Measurements from ENCODE around the gene HAGHL. TPM values are rescaled to one million over a fixed set of nuclear protein-coding genes. Genes with fewer than 3 reads are reported as not detected.
"Not testable (repeated sequence)": the region's sequence is repeated elsewhere in the genome, so short reads cannot be mapped to it uniquely, and the experiment has no call there.

Gene HAGHL
- polyA plus RNA-seq, 4 donors, result 1.9 to 7.7 (median 7.3) TPM

DNA sequence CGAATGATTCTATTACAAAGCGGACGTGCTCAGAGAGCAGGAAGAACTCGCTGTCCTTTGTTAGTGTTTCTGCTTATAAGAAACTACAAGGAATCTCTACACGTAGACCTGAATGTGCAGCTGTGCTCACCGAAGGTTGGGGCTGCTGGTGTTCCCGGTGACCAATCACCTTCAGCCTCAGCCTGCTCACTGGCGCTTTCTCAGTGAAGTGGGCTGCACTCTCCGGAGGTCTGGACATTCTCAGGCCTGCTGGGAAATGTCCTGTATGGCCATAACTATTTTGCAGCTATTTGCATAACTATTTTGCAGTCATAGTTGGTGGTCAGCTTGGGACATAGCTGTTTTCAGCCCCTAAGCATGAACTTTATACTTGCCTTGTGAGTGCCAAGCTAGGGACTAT, 23.6 kb downstream of the HAGHL start:
- DNase-seq (ENCODE audit: low read depth in 4 of 4, low spot score in 2 of 4), result no peak

DNA sequence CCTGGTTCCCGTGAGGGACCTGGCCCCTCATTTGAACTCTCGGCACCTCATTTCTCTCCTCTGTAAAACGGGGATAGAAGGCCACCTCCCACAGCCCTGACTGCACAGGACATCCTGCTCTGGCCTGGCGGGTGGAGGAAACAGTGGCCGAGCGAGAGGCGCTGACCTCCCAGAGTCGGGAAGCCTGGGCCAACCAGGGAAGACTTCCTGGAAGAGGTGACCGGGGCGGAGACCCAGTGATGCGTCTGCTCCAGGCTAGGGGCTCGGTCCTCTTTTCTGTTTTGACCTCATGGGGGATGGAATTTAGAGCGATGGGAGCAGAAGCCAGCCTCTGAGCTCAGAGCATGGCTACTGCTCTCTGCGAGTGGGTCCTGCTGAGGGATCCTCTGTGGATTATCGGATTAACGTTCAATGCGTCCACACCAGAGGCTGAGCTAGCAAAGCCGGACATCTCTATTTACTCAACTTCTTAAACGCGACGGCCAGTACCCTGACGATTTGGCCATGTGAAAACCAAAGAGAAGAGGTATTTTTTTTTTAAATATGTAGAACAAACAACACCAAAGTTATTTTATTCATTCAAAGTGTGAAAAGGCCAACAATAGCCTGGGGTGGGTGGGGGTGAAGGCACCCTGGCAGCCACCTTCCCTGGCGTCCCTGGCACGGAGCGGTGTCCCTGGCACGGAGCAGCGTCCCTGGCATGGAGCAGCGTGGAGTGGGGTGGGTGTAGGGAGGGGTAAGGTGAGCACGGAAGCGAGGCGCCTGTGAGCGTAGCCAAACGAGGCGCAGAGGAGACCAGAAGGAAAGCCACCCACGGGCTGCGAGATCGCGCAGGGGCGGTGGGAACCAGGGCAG, 24.5 kb downstream of the HAGHL start:
- no peak for DNase-seq (ENCODE audit: low read depth in 4 of 4, low spot score in 2 of 4)

DNA sequence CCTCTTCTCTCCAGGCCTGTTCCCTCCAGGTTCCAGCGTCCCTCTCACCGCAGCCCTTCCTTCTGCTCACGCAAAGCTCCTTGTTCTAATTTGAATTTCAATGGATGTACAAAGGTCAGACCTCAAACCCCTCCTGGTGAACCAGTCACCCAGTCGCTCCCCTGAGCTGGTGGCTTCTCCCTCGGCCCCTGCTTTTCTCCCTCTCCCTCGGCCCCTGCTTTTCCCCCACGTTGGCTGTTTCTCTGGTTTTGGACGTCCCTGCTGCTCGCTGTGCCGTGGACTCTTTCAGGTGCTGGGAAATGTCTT, 25.1 kb downstream of the HAGHL start:
- no peak for DNase-seq (ENCODE audit: low read depth in 4 of 4, low spot score in 2 of 4)

DNA sequence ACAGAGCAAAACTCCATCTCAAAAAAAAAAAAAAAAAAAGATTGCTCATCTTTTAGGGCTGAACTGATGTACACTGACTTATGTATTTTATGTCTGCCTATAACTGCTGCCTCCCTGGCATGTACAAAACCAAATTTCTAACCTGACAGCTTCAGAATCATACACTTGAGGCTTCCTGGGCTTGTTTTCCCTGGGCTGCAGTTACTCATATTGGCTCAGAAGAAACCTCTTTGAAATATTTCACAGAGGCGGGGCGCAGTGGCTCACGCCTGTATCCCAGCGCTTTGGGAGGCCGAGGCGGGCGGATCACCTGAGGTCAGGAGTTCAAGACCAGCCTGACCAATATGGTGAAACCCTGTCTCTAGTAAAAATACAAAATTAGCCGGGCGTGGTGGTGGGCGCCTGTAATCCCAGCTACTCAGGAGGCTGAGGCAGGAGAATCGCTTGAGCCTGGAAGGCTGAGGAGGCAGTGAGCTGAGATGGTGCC, 27.3 kb downstream of the HAGHL start:
- DNase-seq (ENCODE audit: low read depth in 4 of 4, low spot score in 2 of 4), result not testable (repeated sequence)

DNA sequence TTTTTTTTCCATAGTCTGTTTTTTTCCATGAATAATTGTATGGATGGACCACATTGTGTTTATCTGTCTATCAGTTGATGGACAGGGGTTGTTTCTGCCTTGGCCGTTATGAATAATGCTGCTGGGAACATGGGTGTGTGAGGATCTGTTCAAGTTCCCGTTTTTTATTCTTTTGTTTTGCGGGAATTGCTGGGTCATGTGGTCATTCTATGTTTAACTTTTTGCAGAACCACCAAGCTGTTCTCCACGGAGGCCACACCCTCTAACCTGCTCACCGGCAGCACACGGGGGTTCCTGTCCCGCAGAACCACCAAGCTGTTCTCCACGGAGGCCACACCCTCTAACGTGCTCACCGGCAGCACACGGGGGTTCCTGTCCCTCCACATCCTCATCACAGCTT, 27.8 kb downstream of the HAGHL start:
- DNase-seq (ENCODE audit: low read depth in 4 of 4, low spot score in 2 of 4), result no peak

DNA sequence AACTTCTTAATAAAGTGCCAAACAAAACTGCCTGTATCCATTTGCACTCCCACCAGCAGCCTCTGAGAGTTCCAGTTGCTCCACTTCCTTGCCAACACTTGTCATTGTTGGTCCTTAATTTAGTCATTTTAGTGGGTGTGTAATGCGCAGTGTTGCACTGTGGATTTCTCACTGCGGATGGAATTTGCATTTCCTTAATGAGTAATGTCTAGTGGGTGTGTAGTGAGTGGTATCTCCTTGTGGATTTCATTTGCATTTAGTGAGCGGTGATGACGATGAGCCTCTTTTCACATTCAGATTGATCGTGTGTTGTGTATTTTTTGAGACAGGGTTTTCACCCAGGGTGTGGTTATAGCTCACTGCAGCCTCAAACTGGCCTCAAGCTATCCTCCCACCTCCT, 29.5 kb downstream of the HAGHL start:
- DNase-seq (ENCODE audit: low read depth in 4 of 4, low spot score in 2 of 4), result no peak

DNA sequence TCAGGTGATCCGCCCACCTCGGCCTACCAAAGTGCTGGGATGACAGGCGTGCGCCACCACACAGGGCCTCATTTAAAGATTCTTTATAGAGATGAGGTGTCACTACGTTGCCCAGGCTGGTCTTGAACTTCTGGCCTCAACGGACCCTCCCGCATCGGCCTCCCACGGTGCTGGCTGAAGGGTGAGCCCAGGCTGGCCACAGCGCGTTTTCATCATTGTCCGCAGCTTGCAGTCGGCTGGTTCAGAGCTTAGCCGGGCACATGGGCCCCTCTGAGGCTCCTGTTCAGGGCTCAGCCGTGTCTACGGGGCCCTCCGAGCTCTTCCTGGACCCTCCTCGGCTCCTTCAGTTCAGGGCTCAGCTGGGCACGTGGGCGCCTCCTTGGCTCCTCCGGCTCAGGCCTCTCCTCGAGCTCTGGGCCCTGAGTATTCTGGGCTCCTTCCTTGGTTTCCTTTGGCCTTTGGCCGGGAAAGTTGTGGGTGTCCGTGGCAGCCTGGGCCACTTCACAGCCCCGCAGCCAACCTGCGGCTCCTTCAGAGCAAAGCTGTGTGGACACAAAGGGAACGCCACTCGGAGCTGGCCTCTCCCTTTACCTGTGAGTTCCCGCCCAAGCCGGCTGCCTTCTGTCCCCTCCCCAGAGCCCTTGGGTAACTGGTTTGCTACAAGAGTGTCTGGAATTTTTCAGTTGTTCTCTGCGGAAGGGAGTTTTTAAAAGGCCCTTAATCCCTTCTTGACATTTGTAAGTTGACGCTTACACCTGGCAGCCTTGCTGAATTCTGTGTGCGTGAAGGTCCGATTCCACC, 32.4 kb downstream of the HAGHL start:
- DNase-seq (ENCODE audit: low read depth in 4 of 4, low spot score in 2 of 4), result no peak

DNA sequence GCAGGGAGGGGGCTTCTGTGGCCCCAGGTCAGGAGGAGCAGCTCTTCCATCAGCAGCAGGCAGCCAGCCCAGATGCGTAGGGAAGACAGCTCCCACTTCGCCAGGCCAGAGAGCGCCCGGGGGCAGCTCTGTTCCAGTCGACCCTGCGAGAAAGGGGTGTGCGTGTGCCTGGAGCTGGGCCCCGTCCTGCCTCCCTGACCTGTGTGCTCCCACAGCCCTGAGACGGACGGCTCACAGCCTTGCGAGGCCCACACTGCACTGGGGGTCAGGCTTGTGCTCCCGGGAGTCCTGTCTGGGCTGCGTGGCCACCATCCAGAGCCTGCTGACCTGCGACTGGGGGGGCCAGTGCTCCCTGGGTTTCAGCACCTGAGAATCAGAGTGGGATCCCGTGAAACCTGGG, 33.2 kb downstream of the HAGHL start:
- no peak for DNase-seq (ENCODE audit: low read depth in 4 of 4, low spot score in 2 of 4)

DNA sequence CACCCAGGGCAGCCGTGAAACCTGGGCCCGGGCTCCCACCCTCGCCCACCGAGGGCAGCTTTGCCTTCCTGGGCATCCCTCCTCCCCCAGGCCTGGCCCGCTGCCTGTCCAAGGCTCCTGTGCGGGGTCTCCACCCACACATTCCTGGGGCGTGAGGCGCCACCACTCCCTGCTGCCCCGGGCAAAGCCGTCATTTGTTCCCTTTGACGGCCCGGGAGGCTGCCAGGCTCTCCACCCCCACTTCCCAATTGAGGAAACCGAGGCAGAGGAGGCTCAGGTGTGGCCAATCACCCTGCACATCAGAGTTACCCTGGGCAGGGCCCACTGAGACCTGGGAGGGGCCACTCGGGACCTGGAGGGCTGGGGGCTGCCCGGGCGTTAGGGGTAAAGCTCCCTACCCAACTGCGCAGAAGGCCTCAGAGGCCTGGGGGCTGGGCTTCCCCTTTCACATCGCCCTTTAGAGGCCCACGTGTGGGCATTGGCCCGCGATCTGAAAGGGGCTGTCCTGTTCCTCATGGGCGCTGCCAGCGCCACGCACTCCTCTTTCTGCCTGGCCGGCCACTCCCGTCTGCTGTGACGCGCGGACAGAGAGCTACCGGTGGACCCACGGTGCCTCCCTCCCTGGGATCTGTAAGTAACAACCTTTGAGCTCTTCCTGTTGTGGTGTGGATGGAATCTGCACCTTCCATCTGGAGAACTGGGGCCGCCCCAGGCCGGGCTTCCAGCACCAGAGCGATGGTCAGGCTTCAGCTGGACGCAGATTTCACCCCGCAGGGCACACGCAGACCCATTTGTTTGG, 33.8 kb downstream of the HAGHL start, which contains the start of gene MSLN:
TSS of gene MSLN (plus strand) at position 190 of the 799 bp plus-strand sequence. CDS start 1,947 bp downstream, outside the sequence.
- DNase-seq (ENCODE audit: low read depth in 4 of 4, low spot score in 2 of 4), result no peak

DNA sequence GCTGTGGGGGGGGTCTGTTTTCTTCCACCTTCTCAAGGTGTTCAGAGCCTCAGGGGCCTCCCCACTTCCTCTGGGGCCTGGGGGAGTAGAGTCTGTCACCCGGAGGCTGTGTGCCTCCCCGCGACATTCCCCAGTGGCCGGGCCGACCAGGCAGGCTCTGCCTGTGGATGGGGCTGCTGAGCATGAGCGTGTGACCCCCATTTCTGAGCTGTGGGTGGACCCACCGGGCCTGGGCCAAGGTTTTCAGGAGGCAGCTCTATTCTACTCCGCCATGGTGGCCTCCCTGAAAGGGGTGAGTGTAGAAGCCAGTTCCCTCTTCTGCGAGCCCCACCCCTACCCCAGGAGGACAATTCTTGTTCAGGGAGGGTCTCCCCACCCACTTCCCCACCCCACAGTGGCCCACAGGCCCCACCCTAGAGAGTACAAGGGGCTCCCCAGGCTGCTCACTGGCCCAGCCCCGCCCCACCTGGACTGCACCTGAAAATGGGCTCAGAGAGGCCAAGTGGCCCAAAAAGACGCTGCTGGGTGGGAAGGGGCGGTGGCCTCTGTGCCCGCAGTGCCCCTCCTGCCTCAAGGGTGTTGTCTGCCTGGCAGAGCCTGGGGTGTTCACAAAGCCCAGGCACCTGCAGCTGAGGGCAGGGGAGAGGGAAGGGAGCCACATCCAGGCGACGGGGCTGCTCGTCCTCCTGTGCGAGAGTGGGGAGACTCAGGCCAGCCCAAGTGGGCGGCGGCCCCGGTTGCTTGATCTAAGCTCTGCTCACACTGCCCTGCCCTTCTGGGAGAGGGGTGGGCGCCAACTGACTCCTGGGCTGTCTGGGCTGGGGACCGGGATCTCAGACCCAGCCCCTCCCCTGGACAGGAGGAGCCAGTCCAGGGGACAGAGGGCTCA, 35.0 kb downstream of the HAGHL start:
- no peak for DNase-seq (ENCODE audit: low read depth in 4 of 4, low spot score in 2 of 4)

DNA sequence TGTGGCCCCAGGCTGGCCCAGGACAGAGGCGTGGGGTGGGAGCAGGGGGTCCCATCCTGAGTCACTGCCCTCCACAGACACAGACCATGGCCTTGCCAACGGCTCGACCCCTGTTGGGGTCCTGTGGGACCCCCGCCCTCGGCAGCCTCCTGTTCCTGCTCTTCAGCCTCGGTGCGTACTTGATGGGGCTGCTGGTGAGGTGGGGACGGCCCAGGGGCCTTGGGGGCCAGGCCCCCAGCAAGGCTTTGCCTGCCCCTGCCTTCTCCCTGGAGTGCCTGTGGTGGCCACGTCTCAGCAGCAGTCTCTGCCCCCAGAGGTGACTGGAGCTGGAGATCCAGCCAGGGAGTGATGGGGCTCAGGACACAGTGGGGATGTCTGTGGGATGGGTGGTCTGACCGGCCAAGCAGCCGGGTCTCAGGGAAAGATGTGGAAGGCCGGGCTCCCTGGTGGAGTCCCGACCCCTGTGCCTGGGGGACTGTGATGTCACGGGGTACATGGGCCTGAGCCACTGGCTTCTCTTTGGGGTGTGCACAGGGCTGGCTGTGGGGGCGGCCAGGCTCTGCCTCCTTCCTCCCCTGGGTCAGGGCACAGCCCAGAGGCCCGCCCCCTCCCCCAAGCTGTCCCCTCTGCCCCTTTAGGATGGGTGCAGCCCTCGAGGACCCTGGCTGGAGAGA, 35.8 kb downstream of the HAGHL start:
- no peak for DNase-seq (ENCODE audit: low read depth in 4 of 4, low spot score in 2 of 4)

DNA sequence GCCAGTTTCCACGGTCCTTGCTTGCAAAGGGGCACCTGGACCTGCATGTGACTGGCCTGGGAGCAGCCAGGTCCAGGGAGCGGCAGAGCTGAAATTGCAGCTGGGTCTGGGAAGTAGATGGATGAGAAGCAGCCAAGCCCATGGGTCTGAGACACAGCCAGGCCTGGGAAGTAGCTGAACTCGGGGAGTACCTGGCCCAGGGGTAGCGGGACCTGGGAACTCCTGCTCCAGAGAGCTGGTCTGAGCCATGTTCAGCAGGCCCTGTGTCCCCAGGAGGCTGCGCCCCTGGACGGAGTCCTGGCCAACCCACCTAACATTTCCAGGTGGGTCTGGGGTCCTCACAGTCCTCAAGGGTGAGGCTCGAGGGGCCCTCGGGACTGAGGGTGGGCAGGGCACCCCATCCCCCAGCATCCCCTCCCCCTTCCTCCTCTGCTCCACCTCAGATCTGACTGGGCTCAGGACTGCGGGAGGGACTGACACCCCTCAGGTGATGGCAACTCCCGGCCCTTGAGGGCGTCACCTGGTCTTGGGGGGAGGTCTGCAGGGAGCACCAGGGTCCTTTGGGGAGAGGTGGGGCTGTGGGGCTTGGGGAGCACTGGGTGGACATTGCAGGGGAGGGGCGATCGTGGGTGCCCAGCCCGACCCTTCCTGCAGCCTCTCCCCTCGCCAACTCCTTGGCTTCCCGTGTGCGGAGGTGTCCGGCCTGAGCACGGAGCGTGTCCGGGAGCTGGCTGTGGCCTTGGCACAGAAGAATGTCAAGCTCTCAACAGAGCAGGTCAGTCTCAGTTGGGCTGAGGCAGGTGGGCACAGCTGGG, 36.7 kb downstream of the HAGHL start:
- no peak for DNase-seq (ENCODE audit: low read depth in 4 of 4, low spot score in 2 of 4)

DNA sequence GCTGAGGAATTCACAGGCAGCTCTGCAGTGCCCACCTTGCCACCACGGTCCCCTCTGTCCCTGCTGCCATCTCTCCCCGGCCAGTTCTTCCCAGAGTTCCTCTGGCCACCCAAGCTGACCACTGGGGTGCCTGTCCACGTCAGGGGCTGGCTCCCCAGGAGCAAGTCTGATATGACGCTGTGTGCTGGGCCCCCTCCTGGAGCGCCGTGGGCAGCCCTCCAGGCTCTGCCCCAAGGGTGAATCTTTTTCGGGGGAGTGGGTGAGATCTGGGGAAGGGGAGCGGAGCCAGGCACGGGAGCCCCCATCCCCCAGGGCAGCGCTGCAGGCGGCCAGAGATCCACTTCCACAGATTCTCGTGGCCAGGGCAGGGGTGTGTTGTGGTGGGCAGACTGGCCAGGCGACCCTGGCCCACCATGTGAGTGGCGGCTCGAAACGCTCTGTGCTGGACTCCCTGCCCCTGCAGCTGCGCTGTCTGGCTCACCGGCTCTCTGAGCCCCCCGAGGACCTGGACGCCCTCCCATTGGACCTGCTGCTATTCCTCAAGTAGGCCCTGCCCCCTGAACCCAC, 37.4 kb downstream of the HAGHL start:
- DNase-seq (ENCODE audit: low read depth in 4 of 4, low spot score in 2 of 4), result no peak

DNA sequence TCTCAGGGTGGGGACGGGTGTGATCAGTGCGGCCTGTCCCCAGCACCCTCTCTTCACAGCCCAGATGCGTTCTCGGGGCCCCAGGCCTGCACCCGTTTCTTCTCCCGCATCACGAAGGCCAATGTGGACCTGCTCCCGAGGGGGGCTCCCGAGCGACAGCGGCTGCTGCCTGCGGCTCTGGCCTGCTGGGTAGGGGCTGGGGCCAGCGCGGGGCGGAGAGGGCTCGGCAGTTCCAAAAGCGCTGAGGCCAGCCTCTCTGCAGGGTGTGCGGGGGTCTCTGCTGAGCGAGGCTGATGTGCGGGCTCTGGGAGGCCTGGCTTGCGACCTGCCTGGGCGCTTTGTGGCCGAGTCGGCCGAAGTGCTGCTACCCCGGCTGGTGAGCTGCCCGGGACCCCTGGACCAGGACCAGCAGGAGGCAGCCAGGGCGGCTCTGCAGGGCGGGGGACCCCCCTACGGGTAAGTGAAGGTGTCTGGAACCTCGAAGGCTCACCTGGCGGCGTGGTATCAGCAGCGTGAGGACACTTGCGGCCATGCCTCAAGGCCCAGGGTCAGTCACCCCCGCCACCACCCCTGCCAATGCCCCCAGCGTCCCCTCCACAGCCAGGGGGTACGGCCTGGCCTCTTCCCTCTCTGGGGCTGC, 38.1 kb downstream of the HAGHL start:
- DNase-seq (ENCODE audit: low read depth in 4 of 4, low spot score in 2 of 4), result no peak

DNA sequence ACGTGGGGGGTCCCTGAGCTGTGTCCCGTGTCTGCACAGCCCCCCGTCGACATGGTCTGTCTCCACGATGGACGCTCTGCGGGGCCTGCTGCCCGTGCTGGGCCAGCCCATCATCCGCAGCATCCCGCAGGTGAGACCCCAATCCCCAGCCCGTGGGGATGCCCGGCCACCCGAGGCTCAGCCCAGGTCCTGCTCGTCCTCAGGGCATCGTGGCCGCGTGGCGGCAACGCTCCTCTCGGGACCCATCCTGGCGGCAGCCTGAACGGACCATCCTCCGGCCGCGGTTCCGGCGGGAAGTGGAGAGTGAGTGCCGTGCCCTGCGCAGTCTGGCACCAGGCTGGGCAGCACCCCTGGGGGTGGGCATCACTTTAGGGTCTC, 38.6 kb downstream of the HAGHL start:
- DNase-seq (ENCODE audit: low read depth in 4 of 4, low spot score in 2 of 4), result no peak

DNA sequence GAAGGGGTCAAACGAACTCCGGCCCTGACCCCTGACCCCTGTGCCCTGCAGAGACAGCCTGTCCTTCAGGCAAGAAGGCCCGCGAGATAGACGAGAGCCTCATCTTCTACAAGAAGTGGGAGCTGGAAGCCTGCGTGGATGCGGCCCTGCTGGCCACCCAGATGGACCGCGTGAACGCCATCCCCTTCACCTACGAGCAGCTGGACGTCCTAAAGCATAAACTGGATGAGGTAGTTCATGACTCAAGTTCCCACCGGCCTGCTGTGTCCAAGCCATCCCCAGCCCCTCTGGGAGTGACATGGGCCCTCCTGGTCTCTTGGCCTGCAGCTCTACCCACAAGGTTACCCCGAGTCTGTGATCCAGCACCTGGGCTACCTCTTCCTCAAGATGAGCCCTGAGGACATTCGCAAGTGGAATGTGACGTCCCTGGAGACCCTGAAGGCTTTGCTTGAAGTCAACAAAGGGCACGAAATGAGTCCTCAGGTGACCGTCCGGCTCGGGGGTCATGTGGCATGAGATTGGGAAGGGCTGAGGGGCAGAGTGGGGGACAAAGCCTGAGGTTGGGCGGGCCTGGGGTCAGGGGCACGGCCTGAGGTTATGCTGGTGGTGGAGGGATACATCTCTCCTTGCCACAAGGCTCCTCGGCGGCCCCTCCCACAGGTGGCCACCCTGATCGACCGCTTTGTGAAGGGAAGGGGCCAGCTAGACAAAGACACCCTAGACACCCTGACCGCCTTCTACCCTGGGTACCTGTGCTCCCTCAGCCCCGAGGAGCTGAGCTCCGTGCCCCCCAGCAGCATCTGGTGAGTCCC, 39.3 kb downstream of the HAGHL start:
- no peak for DNase-seq (ENCODE audit: low read depth in 4 of 4, low spot score in 2 of 4)
